ENCODE measurements around the gene ARHGEF26.

ARHGEF26 gene

DNA sequence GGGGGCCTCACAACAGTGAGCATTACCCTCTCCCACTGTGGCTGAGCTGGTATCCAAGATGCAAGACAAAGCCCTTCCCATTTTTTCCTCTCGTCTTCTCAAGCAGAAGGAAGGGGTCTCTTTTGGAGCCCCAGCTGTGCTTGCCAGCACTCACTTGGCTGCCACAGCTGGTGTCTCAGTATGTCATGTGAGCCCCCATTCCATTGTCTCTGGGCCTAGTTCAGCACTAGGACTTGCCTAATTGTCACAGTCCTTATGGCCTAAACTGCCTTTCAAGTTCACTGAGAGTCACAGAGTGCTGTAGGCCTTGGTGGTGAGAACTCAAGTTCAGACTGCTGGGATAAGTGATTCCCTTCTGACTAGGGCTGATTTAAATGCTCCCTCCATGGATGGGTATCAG lies 89.8 kb downstream of the ARHGEF26 start:
- no peak for DNase-seq

DNA sequence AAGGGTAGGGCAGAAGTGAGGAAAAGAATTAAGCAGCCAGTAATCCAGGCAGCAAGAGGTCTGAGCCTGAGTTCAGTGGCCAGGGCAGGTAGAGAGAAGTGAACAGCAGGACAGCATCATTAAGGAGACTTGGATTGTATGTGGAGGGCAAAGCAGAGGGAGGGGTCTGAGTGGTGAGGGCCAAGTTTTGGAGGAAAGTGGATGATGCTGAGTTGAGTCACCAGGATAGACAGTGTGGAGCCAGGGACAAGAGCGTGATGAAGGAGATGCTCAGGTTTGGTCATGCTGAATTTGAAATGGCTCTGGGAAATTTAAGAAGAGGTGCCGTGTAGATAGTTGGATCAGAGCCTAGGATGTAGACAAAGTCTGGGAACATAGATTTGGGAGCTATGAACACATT lies 93.1 kb downstream of the ARHGEF26 start:
- DNase-seq, result no peak

- peak in 1 of 4 experiments; percentile 5 for DNase-seq
Observed at GRCh38 chr3:154217671-154218070, 96.5 kb downstream of the ARHGEF26 start.

GRCh38 chr3:154218728-154219127 lies 97.5 kb downstream of the ARHGEF26 start:
- DNase-seq, result no peak

DNA sequence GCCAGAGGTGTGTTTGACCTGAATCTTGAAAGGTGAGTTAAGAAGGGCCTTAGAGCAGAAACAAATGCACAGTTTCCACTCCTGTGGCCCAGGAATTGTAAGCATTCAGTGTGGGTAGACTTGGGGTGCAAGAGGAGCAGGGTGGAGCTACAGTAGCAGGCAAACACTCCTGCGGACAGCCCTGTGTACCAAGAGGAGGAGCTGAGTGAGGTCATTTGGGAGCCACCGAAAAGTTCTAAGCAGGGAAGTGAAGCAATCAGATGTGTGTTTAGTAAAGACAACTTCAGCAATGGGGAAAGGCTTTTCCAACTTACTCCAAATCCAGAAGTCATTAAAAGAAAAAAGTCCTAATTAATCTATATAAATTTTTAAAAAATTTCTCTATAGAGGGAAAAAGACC lies 99.3 kb downstream of the ARHGEF26 start:
- peak in 1 of 4 experiments; percentile 10 for DNase-seq

GRCh38 chr3:154223519-154223918 lies 102.3 kb downstream of the ARHGEF26 start:
- DNase-seq, result no peak

GRCh38 chr3:154224366-154224765 lies 103.2 kb downstream of the ARHGEF26 start:
- DNase-seq, result no peak

DNA sequence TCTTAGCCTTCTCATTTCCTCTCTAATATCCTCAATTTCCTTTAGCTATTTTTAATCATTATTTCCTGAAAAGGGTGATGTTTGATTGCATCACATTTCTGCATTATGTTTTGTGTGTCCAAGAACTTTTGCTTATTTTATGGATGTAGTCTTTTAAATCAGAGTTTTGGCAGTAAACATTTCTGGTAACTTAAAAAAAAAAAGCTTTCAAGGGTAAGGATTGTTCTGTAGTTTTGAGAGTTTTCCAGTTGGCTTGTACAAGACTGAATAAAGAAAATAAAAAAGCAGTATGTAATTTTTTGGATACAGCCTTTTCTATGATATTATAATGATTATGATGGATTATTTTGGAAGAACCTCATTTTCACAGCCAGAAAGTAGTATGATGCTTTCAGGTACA lies 103.7 kb downstream of the ARHGEF26 start:
- DNase-seq, result peak in 1 of 4 experiments; percentile 4

DNA sequence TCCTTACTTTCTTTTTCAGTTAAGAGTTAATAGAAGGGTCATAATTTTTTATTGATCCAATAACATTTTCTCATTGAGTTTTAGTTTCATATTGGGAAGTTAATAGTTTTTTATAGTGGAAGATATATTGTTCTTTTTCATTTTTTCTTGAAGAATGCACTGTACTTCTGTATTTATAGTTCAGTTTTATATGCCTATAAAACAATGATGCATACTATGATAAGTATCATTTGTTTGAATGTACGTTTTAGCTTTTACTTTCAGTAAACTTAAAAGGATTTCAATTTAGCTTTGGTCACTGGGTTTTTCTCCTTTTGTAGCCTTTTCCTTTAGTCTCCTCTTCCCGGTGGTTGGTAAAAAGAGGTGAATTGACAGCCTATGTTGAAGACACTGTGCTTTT lies 104.3 kb downstream of the ARHGEF26 start:
- no peak for DNase-seq

DNA sequence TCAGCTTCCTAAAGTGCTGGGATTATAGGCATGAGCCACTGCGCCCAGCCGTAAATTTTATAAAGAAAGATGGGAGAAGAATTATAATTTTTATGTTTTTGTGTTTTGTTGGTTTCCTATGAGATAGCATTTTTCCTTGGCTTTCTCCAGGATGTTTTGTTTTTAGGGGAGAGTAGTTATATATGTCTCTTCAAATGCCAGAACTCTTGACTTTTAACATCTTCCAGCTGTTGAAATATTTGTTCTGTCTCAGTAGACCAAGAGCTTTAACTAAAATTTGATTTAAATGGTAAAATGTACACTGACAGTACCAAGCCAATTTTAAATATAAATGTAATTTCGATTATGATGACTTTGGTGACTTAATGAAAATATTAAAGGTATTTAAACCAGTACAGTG lies 106.3 kb downstream of the ARHGEF26 start:
- no peak for DNase-seq

- DNase-seq, result no peak
Observed at GRCh38 chr3:154228561-154229216, 107.5 kb downstream of the ARHGEF26 start.

DNA sequence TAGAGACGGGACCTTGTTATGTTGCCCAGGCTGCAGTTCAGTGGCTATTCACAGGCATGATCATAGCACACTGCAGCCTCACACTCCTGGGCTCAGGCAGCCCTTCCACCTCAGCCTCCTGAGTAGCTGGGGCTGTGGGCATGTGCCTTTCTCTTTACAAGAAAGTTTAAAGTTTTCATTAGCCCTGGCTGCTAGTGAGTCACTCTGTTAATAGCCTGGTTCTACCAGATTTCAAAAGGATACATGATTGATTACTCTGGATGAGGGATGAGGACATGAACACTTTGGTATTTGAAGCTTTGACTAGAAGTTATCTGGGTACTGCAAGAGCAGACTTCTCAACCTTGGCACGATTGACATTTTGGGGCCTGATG lies 108.0 kb downstream of the ARHGEF26 start:
- no peak for DNase-seq

GRCh38 chr3:154235330-154235729 lies 114.1 kb downstream of the ARHGEF26 start:
- no peak for DNase-seq

- no peak for DNase-seq
Observed at GRCh38 chr3:154236331-154236730, 115.1 kb downstream of the ARHGEF26 start.

DNA sequence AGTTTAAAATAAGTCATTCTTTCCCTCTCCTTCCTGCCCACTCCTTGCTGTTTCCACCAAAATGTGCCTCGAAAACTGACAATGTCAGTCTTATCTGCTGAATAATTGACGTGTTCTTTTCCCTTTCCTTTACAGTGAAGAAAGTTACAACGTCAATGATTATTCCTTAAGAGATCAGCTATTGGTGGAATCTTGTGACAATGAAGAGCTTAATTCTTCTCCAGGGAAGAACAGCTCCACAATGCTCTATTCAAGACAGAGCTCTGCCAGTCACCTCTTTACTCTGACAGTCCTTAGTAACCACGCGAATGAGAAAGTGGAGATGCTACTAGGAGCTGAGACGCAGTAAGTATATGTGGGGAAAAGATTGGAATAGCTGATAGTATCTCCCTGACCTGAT lies 119.0 kb downstream of the ARHGEF26 start:
- no peak for DNase-seq

DNA sequence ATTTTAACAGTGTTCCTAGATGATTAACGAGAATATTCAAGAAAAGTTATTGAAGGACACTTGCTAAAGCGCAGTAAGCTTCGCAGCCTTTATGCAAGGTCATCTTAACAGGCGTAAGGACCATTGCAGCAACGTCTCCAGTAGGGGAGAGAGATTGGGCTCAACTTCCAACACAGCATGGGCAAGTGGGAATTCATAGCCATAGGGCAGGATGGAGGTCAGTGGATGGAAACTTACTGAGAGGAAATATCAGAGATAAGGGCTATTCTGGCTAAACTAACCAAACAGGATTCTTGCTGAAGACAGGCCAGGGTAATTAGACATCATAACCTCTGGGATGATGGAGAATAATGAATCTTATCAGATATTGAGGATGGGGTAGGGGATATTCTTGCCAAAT lies 120.3 kb downstream of the ARHGEF26 start:
- DNase-seq, result no peak

GRCh38 chr3:154242766-154243165 lies 121.6 kb downstream of the ARHGEF26 start:
- DNase-seq, result no peak

- no peak for DNase-seq
Observed at GRCh38 chr3:154243353-154243752, 122.2 kb downstream of the ARHGEF26 start.

DNA sequence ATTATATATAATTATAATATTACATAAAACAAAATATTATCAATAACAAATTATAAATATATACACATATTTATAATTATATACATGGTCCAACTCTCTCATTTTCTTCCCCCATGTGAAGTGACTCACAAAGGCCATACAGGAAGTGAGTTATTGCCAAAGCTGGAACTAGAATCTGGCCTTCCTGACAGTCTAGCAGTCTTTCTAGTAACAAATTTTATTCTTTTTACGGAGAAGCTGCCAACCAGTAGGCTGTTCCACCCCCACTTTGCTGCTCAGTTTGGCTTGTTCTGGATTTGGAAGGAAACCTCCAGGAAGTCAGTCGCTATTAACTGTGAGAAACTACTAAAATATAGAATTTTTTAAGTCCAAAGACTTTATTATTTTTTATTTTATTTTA lies 123.5 kb downstream of the ARHGEF26 start:
- DNase-seq, result peak; percentile 13 to 54 (median 40)

GRCh38 chr3:154247806-154248415 lies 126.7 kb downstream of the ARHGEF26 start:
- no peak for DNase-seq

DNA sequence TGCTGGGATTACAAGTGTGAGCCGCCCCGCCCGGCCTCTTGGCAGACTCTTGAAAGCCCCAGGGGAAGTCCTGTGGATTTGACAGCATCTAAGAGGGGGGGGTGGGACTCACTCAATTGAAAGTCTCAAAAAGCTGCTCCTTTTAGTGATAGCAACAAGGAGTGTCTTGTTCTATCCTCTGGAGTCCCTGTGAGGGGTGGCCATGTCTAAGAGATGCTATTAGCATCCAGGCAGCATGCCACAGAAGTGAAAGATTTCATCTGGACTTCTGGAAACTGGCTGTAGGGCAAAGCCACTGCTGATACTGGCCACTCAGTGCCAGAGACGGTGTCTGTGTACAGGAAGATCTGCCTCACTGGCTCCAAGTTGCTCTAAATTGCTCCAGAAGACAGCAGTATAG lies 129.1 kb downstream of the ARHGEF26 start:
- DNase-seq, result no peak

DNA sequence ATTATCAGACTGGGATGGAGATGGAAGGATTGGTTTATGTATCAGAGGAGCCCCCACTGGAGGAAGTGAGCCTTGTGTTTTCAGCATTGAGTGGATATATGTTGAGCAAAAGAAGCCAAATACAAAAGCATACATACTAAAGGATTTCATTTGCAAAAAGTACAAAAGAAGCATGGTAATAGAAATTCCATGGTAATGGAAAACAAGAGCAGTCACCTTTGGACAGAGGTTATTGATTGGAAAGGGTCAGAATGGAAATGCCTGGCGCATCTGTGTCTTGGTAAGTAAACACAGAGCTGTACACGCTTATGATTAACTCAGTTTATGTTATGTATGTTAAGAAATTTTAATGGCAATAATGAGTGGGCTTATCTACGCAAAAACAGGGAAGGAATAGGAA lies 130.4 kb downstream of the ARHGEF26 start:
- DNase-seq, result no peak

DNA sequence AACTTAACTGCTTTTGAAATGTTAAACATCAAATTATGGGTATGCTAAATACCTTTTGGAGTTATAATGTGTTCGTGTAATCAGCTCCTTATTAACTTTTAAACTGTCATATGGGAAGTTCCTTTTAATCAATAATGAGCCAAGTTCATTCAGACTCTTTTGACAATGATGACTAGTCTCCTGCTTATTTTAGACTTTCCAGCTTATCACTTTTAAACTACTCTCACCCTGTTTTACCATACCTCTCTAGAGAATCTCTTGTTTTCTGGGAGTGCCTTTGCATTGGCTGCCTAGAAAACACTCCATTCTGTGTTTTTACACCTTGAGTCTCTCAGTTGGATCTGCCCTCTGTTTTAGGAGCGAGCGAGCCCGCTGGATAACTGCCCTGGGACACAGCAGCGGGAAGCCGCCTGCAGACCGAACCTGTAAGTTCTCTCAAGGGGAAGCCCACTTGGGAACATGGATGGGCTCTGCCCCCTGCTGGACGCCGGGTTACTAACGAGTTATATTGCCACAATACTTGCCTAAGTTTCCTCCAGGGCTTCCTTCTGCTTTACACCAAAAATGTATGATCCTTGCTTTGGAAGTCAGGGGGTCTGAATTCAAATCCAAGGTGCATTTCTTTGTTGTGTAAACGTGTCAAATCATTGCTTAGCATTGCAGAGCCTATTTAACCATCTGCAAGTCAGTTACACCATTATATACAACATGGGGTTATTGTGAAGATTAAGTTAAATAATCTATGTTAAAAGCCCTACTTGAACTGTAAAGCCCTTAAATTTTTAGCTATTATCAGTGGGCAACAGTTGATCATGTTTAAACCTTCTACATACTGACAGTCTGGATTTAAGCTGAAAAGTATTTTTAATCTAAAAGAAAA lies 131.8 kb downstream of the ARHGEF26 start:
- DNase-seq, result peak; percentile 90 to 95 (median 92)

DNA sequence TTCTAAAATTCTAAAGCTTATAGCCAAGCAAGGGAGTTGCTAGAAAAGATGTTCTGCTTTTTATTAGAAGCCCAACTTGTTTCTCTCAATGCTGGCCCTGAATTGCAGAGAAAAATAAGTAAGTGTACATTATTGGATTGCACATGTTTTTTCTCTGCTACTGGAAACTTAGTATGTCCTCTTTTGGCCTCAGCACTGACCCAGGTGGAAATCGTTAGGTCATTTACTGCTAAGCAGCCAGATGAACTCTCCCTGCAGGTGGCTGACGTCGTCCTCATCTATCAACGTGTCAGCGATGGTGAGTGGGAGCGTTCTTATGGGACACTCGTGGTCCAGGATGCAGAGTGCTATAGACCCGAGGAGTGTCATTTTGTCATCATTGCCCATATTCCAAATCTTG lies 133.3 kb downstream of the ARHGEF26 start:
- DNase-seq, result no peak

Data from suppressor macrophage (primary cell).